Right atrium auricular region (tissue), 2 donors: ENCODE measurements around the gene SPAG5. TPM values are rescaled to one million over a fixed set of nuclear protein-coding genes. Genes with fewer than 3 reads are reported as not detected.
"Not testable (repeated sequence)": the region's sequence is repeated elsewhere in the genome, so short reads cannot be mapped to it uniquely, and the experiment has no call there.

Experiments used
- DNase-seq: peaks from one replicate; pipeline ENCODE4 v3.0.0-alpha.2; 2019; ENCODE audit warnings: low spot score
- H3K27ac ChIP-seq, 2 donors: fragments of 200-600 bp; sonication (generic); 1 replicate in 1 of 2; 2 replicates in 1 of 2; pipeline ENCODE4 v1.5.1; 2016 to 2019
- H3K27me3 ChIP-seq, 2 donors: fragments of 200-600 bp; sonication (generic); one replicate each; pipeline versions ENCODE4 v1.5.1 to v1.6.0; 2017 to 2019
- H3K36me3 ChIP-seq: fragments of 200-600 bp; sonication (generic); one replicate; pipeline ENCODE4 v1.5.1; 2016
- H3K4me1 ChIP-seq, 2 donors: fragments of 200-600 bp; sonication (generic); one replicate each; pipeline versions ENCODE4 v1.5.1 to v1.6.0; 2017 to 2019
- H3K4me3 ChIP-seq, 2 donors: fragments of 200-600 bp; sonication (generic); 1 replicate in 1 of 2; 2 replicates in 1 of 2; pipeline ENCODE4 v1.5.1; 2017 to 2019; ENCODE audit warnings: mild to moderate bottlenecking in 1 of 2, moderate library complexity in 1 of 2
- H3K9me3 ChIP-seq, 2 donors: fragments of 200-600 bp; sonication (generic); one replicate each; pipeline ENCODE4 v1.5.1; 2019
- CTCF ChIP-seq, 2 donors: fragments of 200-600 bp; sonication (generic); IDR thresholded peaks; one replicate each; pipeline ENCODE4 v1.5.1; 2019; ENCODE audit warnings: antibody characterized with exemption in 2 of 2
- total RNA-seq, 2 donors: library from RNA; depleted of rRNA; stranded (reverse); fragments of >200 nt; gene quantifications; one replicate each; pipeline ENCODE4 v1.1.0, GENCODE V29; 2016

SPAG5 gene
- total RNA-seq, 2 donors from 2014 or later, result 0.98 to 1.1 TPM

- Histone ChIP-seq H3K9me3 (no peaks in the 10 kb centered on the region), H3K4me3 (peak overlapping the region in 1 of 2 donors; percentile 44), H3K36me3 (peaks cover 6% of the 10 kb centered on the region), H3K27me3 (no peaks in the 10 kb centered on the region), H3K4me1 (peaks cover 0 to 32% of the 10 kb centered on the region in 2 donors), H3K27ac (peak overlapping the region in 1 of 2 donors; percentile 48)
- no peak for TF ChIP-seq CTCF (IDR thresholded peaks at IDR 0.05)
- DNase-seq, result no peak
Observed at GRCh38 chr17:28577466-28577824, 21.4 kb downstream of the SPAG5 start.

GRCh38 chr17:28576758-28577465 is 21.9 kb downstream of the SPAG5 start, which contains the start of gene ALDOC:
Gene ALDOC (minus strand): TSS chr17:28576895. CDS start chr17:28575532, 1,363 bp downstream.
- Histone ChIP-seq H3K4me1 (peaks cover 0 to 38% of the 10 kb centered on the region in 2 donors), H3K9me3 (no peaks in the 10 kb centered on the region), H3K36me3 (peaks cover 6% of the 10 kb centered on the region), H3K4me3 (peak within 1 kb of the TSS; percentile 17 to 44), H3K27me3 (no peaks in the 10 kb centered on the region), H3K27ac (peak within 1 kb of the TSS; percentile 60 to 83)
- peak; percentile 94 for DNase-seq
- no peak for TF ChIP-seq CTCF (IDR thresholded peaks at IDR 0.05)

- peak overlapping the region; percentile 60 to 83 for H3K27ac ChIP-seq
- H3K4me3 ChIP-seq, result peak overlapping the region; percentile 17 to 34
- not testable (repeated sequence) for H3K36me3 ChIP-seq, H3K9me3 ChIP-seq, H3K27me3 ChIP-seq, DNase-seq
- H3K4me1 ChIP-seq, result peaks cover 0 to 41% of the 10 kb centered on the region in 2 donors
Observed at GRCh38 chr17:28576016-28576415, 22.8 kb downstream of the SPAG5 start.

GRCh38 chr17:28575126-28575795 is 23.6 kb downstream of the SPAG5 start:
- Histone ChIP-seq H3K36me3 (peaks cover 6% of the 10 kb centered on the region), H3K9me3 (no peaks in the 10 kb centered on the region), H3K4me3 (no peak overlapping the region), H3K27ac (peak overlapping the region; percentile 60 to 83), H3K27me3 (no peaks in the 10 kb centered on the region), H3K4me1 (peaks cover 0 to 47% of the 10 kb centered on the region in 2 donors)
- peak; percentile 61 for DNase-seq
- TF ChIP-seq CTCF (IDR thresholded peaks at IDR 0.05), result peak in 1 of 2 donors; percentile 40

- Histone ChIP-seq H3K4me3 (no peak overlapping the region), H3K36me3 (peaks cover 6% of the 10 kb centered on the region), H3K9me3 (no peaks in the 10 kb centered on the region), H3K27ac (peak overlapping the region in 1 of 2 donors; percentile 83), H3K27me3 (no peaks in the 10 kb centered on the region), H3K4me1 (peaks cover 0 to 55% of the 10 kb centered on the region in 2 donors)
- no peak for TF ChIP-seq CTCF (IDR thresholded peaks at IDR 0.05)
- DNase-seq, result no peak
Observed at GRCh38 chr17:28574526-28574925, 24.3 kb downstream of the SPAG5 start.

- no peak overlapping the region for H3K4me3 ChIP-seq
- no peak overlapping the region for H3K27ac ChIP-seq
- no peak for DNase-seq
- no peak for TF ChIP-seq CTCF (IDR thresholded peaks at IDR 0.05)
- H3K9me3 ChIP-seq, result no peaks in the 10 kb centered on the region
- peaks cover 6% of the 10 kb centered on the region for H3K36me3 ChIP-seq
- H3K4me1 ChIP-seq, result peaks cover 0 to 56% of the 10 kb centered on the region in 2 donors
- H3K27me3 ChIP-seq, result no peaks in the 10 kb centered on the region
Observed at GRCh38 chr17:28573966-28574480, 24.8 kb downstream of the SPAG5 start.
